Activated CD8-positive, alpha-beta T cell treated with anti-CD3 and anti-CD28 coated beads for 36 hours (primary cell): ENCODE measurements around the gene KIZ. TPM values are rescaled to one million over a fixed set of nuclear protein-coding genes. Genes with fewer than 3 reads are reported as not detected.

Source experiments
- ATAC-seq: fragments of 200-7000 bp; cut with Tn5 transposase; one replicate; pipeline ENCODE4 v1.10.0; 2021; ENCODE audit warnings: mild to moderate bottlenecking, moderate library complexity
- CTCF ChIA-PET: fragments of 350-600 bp; sonication (Branson Sonifier 250); formaldehyde crosslinking; loops from one replicate; lab custom pipeline; 2021; ENCODE audit warnings: antibody characterized with exemption; lab: Charles Lee
- POLR2A ChIA-PET: fragments of 350-600 bp; sonication (Branson Sonifier 250); formaldehyde crosslinking; loops from one replicate; lab custom pipeline; 2021; ENCODE audit warnings: antibody characterized with exemption; lab: Charles Lee
- DNase-seq: peaks from one replicate; pipeline ENCODE4 v3.0.0-alpha.2; 2020
- H3K27ac Mint-ChIP-seq: one replicate; pipeline ENCODE4 v1.8.0; 2021; ENCODE audit warnings: mild to moderate bottlenecking, mixed read lengths
- H3K27me3 Mint-ChIP-seq: one replicate; pipeline ENCODE4 v1.8.0; 2021; ENCODE audit warnings: mixed read lengths
- H3K36me3 Mint-ChIP-seq: one replicate; pipeline ENCODE4 v1.8.0; 2021; ENCODE audit warnings: low read depth, mixed read lengths
- H3K4me1 Mint-ChIP-seq: one replicate; pipeline ENCODE4 v1.8.0; 2021; ENCODE audit warnings: low read depth, mixed read lengths
- H3K4me3 Mint-ChIP-seq: one replicate; pipeline ENCODE4 v1.8.0; 2021; ENCODE audit warnings: mild to moderate bottlenecking, moderate library complexity, mixed read lengths
- H3K9me3 Mint-ChIP-seq: one replicate; pipeline ENCODE4 v1.8.0; 2021; ENCODE audit warnings: mixed read lengths
- intact Hi-C: fragments of 100-400 bp; cut with micrococcal nuclease; formaldehyde crosslinking; loops from one replicate; pipeline ENCODE4 v1.10.0; 2022
- total RNA-seq, 2 experiments: library from RNA; stranded (reverse); gene quantifications; one replicate each; pipeline ENCODE4 v1.2.3, GENCODE V29; 2021
- TF ChIP-seq, protein P1 (sequence below): fragments of 200-600 bp; IDR thresholded peaks from one replicate; pipeline ENCODE4 v1.8.0; 2022; ENCODE audit warnings: antibody characterized with exemption, mild to moderate bottlenecking

Gene KIZ
- total RNA-seq, 2 experiments from 2014 or later = 13.1 to 13.2 TPM

DNA sequence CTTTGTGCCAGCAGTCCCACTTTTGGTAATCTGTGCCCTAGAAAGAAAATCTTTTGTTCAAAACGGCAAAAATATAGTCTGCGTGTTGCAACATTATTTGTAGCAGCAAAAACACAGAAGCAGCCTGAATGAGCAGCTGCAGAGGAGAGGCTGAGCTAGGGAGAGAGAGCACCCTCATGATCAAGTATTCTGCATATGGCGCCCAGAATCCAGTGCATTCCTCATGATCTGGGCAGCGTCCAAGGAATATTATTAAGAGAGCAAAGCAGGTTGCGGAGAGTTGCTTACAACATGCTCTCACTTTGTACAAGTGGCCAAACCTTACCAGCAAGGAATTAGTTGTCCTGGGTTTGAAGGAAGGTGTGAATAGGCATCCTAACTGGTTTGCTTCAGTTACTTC is 25.9 kb downstream of the KIZ start:
- ATAC-seq (no peak), DNase-seq (no peak)
- TF ChIP-seq, protein P1, sequence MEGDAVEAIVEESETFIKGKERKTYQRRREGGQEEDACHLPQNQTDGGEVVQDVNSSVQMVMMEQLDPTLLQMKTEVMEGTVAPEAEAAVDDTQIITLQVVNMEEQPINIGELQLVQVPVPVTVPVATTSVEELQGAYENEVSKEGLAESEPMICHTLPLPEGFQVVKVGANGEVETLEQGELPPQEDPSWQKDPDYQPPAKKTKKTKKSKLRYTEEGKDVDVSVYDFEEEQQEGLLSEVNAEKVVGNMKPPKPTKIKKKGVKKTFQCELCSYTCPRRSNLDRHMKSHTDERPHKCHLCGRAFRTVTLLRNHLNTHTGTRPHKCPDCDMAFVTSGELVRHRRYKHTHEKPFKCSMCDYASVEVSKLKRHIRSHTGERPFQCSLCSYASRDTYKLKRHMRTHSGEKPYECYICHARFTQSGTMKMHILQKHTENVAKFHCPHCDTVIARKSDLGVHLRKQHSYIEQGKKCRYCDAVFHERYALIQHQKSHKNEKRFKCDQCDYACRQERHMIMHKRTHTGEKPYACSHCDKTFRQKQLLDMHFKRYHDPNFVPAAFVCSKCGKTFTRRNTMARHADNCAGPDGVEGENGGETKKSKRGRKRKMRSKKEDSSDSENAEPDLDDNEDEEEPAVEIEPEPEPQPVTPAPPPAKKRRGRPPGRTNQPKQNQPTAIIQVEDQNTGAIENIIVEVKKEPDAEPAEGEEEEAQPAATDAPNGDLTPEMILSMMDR = no peak
- intact Hi-C loops = no loop called here
- H3K27ac Mint-ChIP-seq = no peak overlapping the region
- no peaks in the 10 kb centered on the region for H3K9me3 Mint-ChIP-seq
- H3K4me1 Mint-ChIP-seq = no peaks in the 10 kb centered on the region
- H3K27me3 Mint-ChIP-seq = no peaks in the 10 kb centered on the region
- ChIA-PET CTCF (no interaction called here), POLR2A (no interaction called here)
- H3K36me3 Mint-ChIP-seq = peaks cover 7% of the 10 kb centered on the region
- H3K4me3 Mint-ChIP-seq = no peak overlapping the region

DNA sequence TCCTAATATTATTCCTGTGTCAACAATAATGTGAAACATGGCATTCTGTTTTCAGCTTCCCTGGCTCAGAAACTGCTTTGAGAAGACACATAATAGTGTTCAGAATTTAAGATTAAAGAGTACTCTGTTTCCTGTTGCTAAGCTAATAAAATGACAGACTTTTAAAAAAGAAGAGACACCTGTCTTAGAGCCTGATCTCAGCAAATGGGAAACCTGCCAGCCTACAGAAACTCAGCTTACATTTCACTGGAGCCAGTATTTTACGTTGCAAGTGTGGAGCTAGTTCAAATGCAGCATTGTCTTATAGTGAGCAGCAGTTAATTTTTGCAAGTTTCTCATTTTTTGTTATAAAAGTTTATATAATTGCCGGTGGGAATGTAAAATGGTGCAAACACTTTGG is 28.8 kb downstream of the KIZ start:
- Mint-ChIP-seq H3K27me3 (no peaks in the 10 kb centered on the region), H3K9me3 (no peaks in the 10 kb centered on the region), H3K4me1 (no peaks in the 10 kb centered on the region), H3K27ac (no peak overlapping the region), H3K36me3 (peaks cover 3% of the 10 kb centered on the region), H3K4me3 (no peak overlapping the region)
- ATAC-seq (no peak), DNase-seq (no peak)
- TF ChIP-seq, protein P1 = no peak
- ChIA-PET CTCF (no interaction called here), POLR2A (no interaction called here)
- intact Hi-C loops = no loop called here

DNA sequence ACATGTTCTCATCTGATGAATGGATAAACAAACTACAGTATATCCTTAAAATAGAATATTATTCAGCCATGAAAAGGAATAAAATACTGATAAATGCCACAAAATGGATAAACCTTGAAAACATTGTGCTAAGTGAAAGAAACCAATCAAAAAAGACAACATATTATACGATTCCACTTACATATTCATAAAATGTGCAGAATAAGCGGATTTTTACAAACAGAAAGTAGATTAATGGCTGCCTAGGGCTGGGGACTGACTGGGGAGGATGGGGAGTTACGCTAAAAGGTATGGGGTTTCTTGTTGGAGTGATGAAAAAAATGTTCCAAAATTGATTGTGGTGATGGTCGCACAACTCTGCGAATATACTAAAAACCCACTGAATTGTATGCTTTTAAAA is 29.4 kb downstream of the KIZ start:
- Mint-ChIP-seq H3K4me3 (no peak overlapping the region), H3K27ac (no peak overlapping the region), H3K36me3 (peaks cover 3% of the 10 kb centered on the region), H3K9me3 (no peaks in the 10 kb centered on the region), H3K4me1 (no peaks in the 10 kb centered on the region), H3K27me3 (no peaks in the 10 kb centered on the region)
- TF ChIP-seq, protein P1 = no peak
- DNase-seq = no peak
- ChIA-PET CTCF (no interaction called here), POLR2A (no interaction called here)
- intact Hi-C loops = no loop called here
- no peak for ATAC-seq

DNA sequence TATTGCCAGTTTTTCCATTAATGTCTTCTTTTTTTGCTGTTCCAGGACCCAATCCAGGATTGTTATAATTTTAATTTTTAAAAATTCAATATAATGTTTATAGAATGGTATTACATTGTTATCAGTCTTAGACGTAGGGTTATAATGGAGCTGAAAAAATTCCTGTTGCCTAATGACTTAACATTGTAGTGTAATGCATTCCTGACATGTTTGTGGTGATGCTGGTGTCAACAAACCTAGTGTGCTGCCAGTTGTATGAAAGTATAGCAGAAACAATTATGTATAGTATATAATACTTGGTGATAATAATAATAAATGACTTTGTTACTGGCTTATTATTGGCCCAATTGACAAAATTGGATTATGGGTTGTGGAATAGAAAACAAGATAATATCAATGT is 30.4 kb downstream of the KIZ start:
- POLR2A ChIA-PET = no interaction called here

DNA sequence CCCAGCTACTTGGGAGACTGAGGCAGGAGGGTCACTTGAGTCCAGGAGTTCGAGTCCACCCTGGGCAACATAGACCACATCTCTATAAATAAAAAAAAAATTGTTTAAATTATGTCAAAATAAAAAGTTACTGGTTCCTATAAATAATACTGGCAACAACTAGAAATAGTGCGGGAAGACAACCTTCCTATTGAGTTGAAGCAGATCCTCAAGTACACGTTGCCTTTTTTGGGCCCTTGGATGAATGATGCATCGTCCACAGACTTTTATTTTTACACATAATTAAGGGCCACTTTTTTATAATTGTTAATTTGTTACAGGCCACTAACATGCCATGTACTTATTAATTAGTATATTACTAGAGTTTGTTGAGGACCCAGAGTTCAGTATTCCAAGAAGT is 31.1 kb downstream of the KIZ start:
- TF ChIP-seq, protein P1 = no peak
- DNase-seq (no peak), ATAC-seq (no peak)
- H3K36me3 Mint-ChIP-seq = peaks cover 8% of the 10 kb centered on the region
- H3K27me3 Mint-ChIP-seq = no peaks in the 10 kb centered on the region
- H3K27ac Mint-ChIP-seq = no peak overlapping the region
- H3K9me3 Mint-ChIP-seq = no peaks in the 10 kb centered on the region
- intact Hi-C loops = no loop called here
- no peak overlapping the region for H3K4me3 Mint-ChIP-seq
- ChIA-PET POLR2A (no interaction called here), CTCF (no interaction called here)
- H3K4me1 Mint-ChIP-seq = no peaks in the 10 kb centered on the region

More for the DNA sequence above, 30.4 kb downstream of the KIZ start:
- Mint-ChIP-seq H3K27me3 (no peaks in the 10 kb centered on the region), H3K4me1 (no peaks in the 10 kb centered on the region), H3K9me3 (no peaks in the 10 kb centered on the region), H3K4me3 (no peak overlapping the region), H3K27ac (no peak overlapping the region), H3K36me3 (peaks cover 4% of the 10 kb centered on the region)
- ATAC-seq (no peak), DNase-seq (no peak)
- CTCF ChIA-PET = no interaction called here
- intact Hi-C loops = no loop called here
- TF ChIP-seq, protein P1 = no peak
